Measurements from ENCODE around the gene RAB6A. TPM values are rescaled to one million over a fixed set of nuclear protein-coding genes. Genes with fewer than 3 reads are reported as not detected.
"Not testable (repeated sequence)": the region's sequence is repeated elsewhere in the genome, so short reads cannot be mapped to it uniquely, and the experiment has no call there.

Gene RAB6A
- total and polyA plus RNA-seq, 2 donors (not counting 3 experiments of a cell fraction or from before 2014, with no cell fraction given), result 45.0 to 130 TPM

GRCh38 chr11:73735959-73736358 is 24.9 kb downstream of the RAB6A start:
- H3K4me3 ChIP-seq (replicated peaks in 1 of 3; ENCODE audit: insufficient read depth in 1 of 3, low read depth in 1 of 3, low read length in 3 of 3); H4K20me1 ChIP-seq (replicated peaks; ENCODE audit: control insufficient read depth, extremely low read depth, insufficient read depth, low read length); H3K27ac ChIP-seq (ENCODE audit: insufficient read depth, low read depth, low read length); H3K9me1 ChIP-seq (replicated peaks; ENCODE audit: control insufficient read depth, extremely low read depth, insufficient read depth, low read length); H2AFZ ChIP-seq (ENCODE audit: low read depth, low read length); POLR2A ChIA-PET; dilution Hi-C loops (cut with MboI; ENCODE audit: extremely low pct_ligation_motif_present, low sequenced_read_pairs); CTCF ChIA-PET; H3K4me2 ChIP-seq (ENCODE audit: insufficient read depth, low read length); DNase-seq (ENCODE audit: low read depth, low spot score); intact Hi-C loops (cut with micrococcal nuclease); H3K27me3 ChIP-seq (ENCODE audit: control insufficient read depth in 2 of 2, insufficient read depth in 2 of 2, low read length in 2 of 2); H3K9me3 ChIP-seq (replicated peaks; ENCODE audit: control insufficient read depth, insufficient read depth, low read length); BruUV-seq (replicated peaks); H3K36me3 ChIP-seq (ENCODE audit: control insufficient read depth in 2 of 2, extremely low read depth in 1 of 2, insufficient read depth in 2 of 2, low read length in 2 of 2); H3K4me1 ChIP-seq (ENCODE audit: control insufficient read depth, extremely low read depth, insufficient read depth, low read length); FAIRE-seq; H3K9ac ChIP-seq (replicated peaks; ENCODE audit: extremely low read depth, insufficient read depth, low read length): not testable (repeated sequence)
- H3K79me2 ChIP-seq (ENCODE audit: control insufficient read depth, insufficient read depth, low read length), result peaks cover 91% of the 10 kb centered on the region

DNA sequence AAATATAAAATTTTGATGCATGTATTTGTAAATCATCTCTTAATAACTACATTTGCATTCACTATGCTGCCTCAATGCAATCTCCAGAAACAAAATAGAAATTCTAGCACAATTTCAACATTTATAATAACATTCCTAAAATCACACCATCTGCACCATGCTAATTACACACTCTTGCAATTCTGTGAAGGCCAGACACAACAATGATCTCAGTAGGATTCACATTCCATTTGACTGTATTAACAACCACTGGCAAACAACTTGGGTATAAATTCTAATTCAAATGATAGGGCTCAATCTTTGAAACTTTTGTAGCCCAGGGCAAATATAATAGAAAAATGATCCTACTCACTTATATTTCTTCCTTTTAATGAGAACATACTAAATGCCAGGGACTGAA is 25.9 kb downstream of the RAB6A start:
- DNase-seq (ENCODE audit: low read depth, low spot score) (no peak), FAIRE-seq (no peak)
- Histone ChIP-seq H3K4me3 (replicated peaks in 1 of 3; ENCODE audit: insufficient read depth in 1 of 3, low read depth in 1 of 3, low read length in 3 of 3) (no peak overlapping the region), H3K9ac (replicated peaks; ENCODE audit: extremely low read depth, insufficient read depth, low read length) (no peak overlapping the region), H3K79me2 (ENCODE audit: control insufficient read depth, insufficient read depth, low read length) (peaks cover 89% of the 10 kb centered on the region), H3K9me3 (replicated peaks; ENCODE audit: control insufficient read depth, insufficient read depth, low read length) (no peaks in the 10 kb centered on the region), H3K27me3 (ENCODE audit: control insufficient read depth in 2 of 2, insufficient read depth in 2 of 2, low read length in 2 of 2) (no peaks in the 10 kb centered on the region), H3K4me2 (ENCODE audit: insufficient read depth, low read length) (no peak overlapping the region), H3K36me3 (ENCODE audit: control insufficient read depth in 2 of 2, extremely low read depth in 1 of 2, insufficient read depth in 2 of 2, low read length in 2 of 2) (no peaks in the 10 kb centered on the region), H3K4me1 (ENCODE audit: control insufficient read depth, extremely low read depth, insufficient read depth, low read length) (no peaks in the 10 kb centered on the region), H3K9me1 (replicated peaks; ENCODE audit: control insufficient read depth, extremely low read depth, insufficient read depth, low read length) (no peaks in the 10 kb centered on the region), H2AFZ (ENCODE audit: low read depth, low read length) (no peak overlapping the region), H3K27ac (ENCODE audit: insufficient read depth, low read depth, low read length) (no peak overlapping the region), H4K20me1 (replicated peaks; ENCODE audit: control insufficient read depth, extremely low read depth, insufficient read depth, low read length) (peaks cover 8% of the 10 kb centered on the region)
- TF ChIP-seq JUN (IDR thresholded peaks at IDR 0.05; ENCODE audit: borderline replicate concordance, insufficient read depth, insufficient read length, low read depth) (no peak), POLR2AphosphoS5 (IDR thresholded peaks at IDR 0.05; ENCODE audit: insufficient read depth, low read depth, low read length) (no peak), EZH2 (IDR thresholded peaks at IDR 0.05; ENCODE audit: borderline replicate concordance, low read depth, low read length, severe bottlenecking) (no peak), MYC (IDR thresholded peaks at IDR 0.05; ENCODE audit: low read depth, low read length) (no peak), POLR2A (IDR thresholded peaks at IDR 0.05; ENCODE audit: low read depth, low read length) (no peak), FOS (IDR thresholded peaks at IDR 0.05; ENCODE audit: borderline replicate concordance, insufficient read depth, low read length) (no peak), GATA2 (IDR thresholded peaks at IDR 0.05; ENCODE audit: insufficient read depth, insufficient read length, low read depth, low read length) (no peak)
- TF ChIP-seq, protein P1, sequence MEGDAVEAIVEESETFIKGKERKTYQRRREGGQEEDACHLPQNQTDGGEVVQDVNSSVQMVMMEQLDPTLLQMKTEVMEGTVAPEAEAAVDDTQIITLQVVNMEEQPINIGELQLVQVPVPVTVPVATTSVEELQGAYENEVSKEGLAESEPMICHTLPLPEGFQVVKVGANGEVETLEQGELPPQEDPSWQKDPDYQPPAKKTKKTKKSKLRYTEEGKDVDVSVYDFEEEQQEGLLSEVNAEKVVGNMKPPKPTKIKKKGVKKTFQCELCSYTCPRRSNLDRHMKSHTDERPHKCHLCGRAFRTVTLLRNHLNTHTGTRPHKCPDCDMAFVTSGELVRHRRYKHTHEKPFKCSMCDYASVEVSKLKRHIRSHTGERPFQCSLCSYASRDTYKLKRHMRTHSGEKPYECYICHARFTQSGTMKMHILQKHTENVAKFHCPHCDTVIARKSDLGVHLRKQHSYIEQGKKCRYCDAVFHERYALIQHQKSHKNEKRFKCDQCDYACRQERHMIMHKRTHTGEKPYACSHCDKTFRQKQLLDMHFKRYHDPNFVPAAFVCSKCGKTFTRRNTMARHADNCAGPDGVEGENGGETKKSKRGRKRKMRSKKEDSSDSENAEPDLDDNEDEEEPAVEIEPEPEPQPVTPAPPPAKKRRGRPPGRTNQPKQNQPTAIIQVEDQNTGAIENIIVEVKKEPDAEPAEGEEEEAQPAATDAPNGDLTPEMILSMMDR (IDR thresholded peaks at IDR 0.05; ENCODE audit: extremely low read depth in 1 of 2, insufficient read depth in 1 of 2, low read depth in 1 of 2, low read length in 2 of 2), result no peak
- TF ChIP-seq, protein P2, sequence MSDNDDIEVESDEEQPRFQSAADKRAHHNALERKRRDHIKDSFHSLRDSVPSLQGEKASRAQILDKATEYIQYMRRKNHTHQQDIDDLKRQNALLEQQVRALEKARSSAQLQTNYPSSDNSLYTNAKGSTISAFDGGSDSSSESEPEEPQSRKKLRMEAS (IDR thresholded peaks at IDR 0.05; ENCODE audit: insufficient read depth, insufficient read length), result no peak
- BruUV-seq (replicated peaks), result no TSS peak
- dilution Hi-C loops (cut with MboI; ENCODE audit: extremely low pct_ligation_motif_present, low sequenced_read_pairs), result no loop called here
- CTCF ChIA-PET, result no interaction called here
- intact Hi-C loops (cut with micrococcal nuclease), result no loop called here
- POLR2A ChIA-PET, result no interaction called here

DNA sequence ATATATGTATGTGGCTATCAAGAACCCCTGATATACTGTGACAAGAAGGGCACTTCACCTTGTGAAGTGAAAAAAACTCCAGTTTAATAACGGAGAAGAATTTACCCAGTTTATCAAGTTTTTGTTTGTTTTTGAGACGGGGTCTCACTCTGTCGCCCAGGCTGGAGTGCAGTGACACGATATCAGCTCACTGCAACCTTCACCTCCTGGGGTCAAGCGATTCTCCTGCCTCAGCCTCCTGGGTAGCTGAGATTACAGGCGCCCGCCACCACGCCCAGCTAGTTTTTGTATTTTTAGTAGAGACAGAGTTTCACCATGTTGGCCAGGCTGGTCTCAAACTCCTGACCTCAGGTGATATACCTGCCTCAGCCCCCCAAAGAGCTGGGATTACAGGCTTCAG is 26.9 kb downstream of the RAB6A start:
- H3K4me3 ChIP-seq (replicated peaks in 1 of 3; ENCODE audit: insufficient read depth in 1 of 3, low read depth in 1 of 3, low read length in 3 of 3); H3K9ac ChIP-seq (replicated peaks; ENCODE audit: extremely low read depth, insufficient read depth, low read length); H3K36me3 ChIP-seq (ENCODE audit: control insufficient read depth in 2 of 2, extremely low read depth in 1 of 2, insufficient read depth in 2 of 2, low read length in 2 of 2); H3K27ac ChIP-seq (ENCODE audit: insufficient read depth, low read depth, low read length); H4K20me1 ChIP-seq (replicated peaks; ENCODE audit: control insufficient read depth, extremely low read depth, insufficient read depth, low read length); POLR2A ChIA-PET; FAIRE-seq; H3K4me2 ChIP-seq (ENCODE audit: insufficient read depth, low read length); intact Hi-C loops (cut with micrococcal nuclease); BruUV-seq (replicated peaks); DNase-seq (ENCODE audit: low read depth, low spot score); dilution Hi-C loops (cut with MboI; ENCODE audit: extremely low pct_ligation_motif_present, low sequenced_read_pairs); CTCF ChIA-PET; H3K9me1 ChIP-seq (replicated peaks; ENCODE audit: control insufficient read depth, extremely low read depth, insufficient read depth, low read length); H3K27me3 ChIP-seq (ENCODE audit: control insufficient read depth in 2 of 2, insufficient read depth in 2 of 2, low read length in 2 of 2); H3K9me3 ChIP-seq (replicated peaks; ENCODE audit: control insufficient read depth, insufficient read depth, low read length); H3K4me1 ChIP-seq (ENCODE audit: control insufficient read depth, extremely low read depth, insufficient read depth, low read length); H2AFZ ChIP-seq (ENCODE audit: low read depth, low read length): not testable (repeated sequence)
- H3K79me2 ChIP-seq (ENCODE audit: control insufficient read depth, insufficient read depth, low read length), result peaks cover 86% of the 10 kb centered on the region
